ENCODE measurements around the gene ARL2BP. TPM values are rescaled to one million over a fixed set of nuclear protein-coding genes. Genes with fewer than 3 reads are reported as not detected.
"Not testable (repeated sequence)": the region's sequence is repeated elsewhere in the genome, so short reads cannot be mapped to it uniquely, and the experiment has no call there.

The ARL2BP gene
- total RNA-seq, 2 donors from 2014 or later = 54.7 to 64.0 TPM

DNA sequence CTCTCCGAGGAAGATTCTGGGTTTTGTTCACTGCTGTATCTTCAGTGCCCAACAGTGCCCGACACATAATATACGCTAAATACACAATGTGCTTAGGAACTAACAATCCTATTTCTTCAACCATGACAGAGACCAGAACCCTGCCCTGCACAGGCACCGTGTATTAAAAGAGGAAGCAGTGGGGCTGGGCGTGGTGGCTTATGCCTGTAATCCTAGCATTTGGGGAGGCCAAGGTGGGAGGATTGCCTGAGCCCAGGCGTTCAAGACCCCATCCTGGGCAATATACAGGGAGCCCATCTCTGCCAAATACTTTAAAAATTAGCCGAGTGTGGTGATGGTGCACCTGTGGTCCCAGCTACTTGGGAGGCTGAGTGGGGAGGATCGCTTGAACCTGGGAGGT lies 19.3 kb downstream of the ARL2BP start:
- ATAC-seq (ENCODE audit: insufficient number of reproducible peaks, low FRiP score, low read depth) = no peak
- H3K9me3 ChIP-seq = no peaks in the 10 kb centered on the region
- no peak overlapping the region for H3K4me3 ChIP-seq
- H3K36me3 ChIP-seq = no peaks in the 10 kb centered on the region
- H3K27ac ChIP-seq = no peak overlapping the region
- no peaks in the 10 kb centered on the region for H3K27me3 ChIP-seq (replicated peaks; ENCODE audit: insufficient read depth)
- TF ChIP-seq, protein P1, sequence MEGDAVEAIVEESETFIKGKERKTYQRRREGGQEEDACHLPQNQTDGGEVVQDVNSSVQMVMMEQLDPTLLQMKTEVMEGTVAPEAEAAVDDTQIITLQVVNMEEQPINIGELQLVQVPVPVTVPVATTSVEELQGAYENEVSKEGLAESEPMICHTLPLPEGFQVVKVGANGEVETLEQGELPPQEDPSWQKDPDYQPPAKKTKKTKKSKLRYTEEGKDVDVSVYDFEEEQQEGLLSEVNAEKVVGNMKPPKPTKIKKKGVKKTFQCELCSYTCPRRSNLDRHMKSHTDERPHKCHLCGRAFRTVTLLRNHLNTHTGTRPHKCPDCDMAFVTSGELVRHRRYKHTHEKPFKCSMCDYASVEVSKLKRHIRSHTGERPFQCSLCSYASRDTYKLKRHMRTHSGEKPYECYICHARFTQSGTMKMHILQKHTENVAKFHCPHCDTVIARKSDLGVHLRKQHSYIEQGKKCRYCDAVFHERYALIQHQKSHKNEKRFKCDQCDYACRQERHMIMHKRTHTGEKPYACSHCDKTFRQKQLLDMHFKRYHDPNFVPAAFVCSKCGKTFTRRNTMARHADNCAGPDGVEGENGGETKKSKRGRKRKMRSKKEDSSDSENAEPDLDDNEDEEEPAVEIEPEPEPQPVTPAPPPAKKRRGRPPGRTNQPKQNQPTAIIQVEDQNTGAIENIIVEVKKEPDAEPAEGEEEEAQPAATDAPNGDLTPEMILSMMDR (IDR thresholded peaks at IDR 0.05) = no peak
- peaks cover 0 to 9% of the 10 kb centered on the region in 2 donors for H3K4me1 ChIP-seq (ENCODE audit: control insufficient read depth in 1 of 2, low read depth in 2 of 2)
- no peak for DNase-seq (ENCODE audit: low spot score)

DNA sequence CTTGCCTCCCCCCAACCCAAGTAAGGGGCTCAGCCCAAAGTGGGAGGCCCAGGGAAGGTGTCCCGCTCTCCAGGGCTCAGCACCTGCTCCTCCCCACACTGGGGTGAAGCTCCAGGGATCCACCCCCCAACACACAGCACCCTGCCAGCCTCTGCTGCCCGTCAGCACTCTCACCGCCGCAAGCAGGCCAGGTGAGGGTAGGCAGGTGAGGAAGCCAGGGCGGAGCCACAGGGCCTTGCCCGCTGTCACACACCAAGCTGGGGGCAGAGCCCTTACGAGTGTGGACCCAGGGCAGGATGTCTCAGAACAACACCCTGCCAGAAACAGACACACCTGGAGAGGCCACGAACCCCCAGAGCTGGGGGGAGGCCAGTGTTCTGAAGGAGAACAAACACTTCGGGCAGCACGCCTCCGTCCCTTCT lies 19.9 kb downstream of the ARL2BP start:
- no peak overlapping the region for H3K4me3 ChIP-seq
- H3K36me3 ChIP-seq = no peaks in the 10 kb centered on the region
- ATAC-seq (ENCODE audit: insufficient number of reproducible peaks, low FRiP score, low read depth) (no peak), DNase-seq (ENCODE audit: low spot score) (no peak)
- H3K4me1 ChIP-seq (ENCODE audit: control insufficient read depth in 1 of 2, low read depth in 2 of 2) = peaks cover 0 to 9% of the 10 kb centered on the region in 2 donors
- H3K9me3 ChIP-seq = no peaks in the 10 kb centered on the region
- no peak overlapping the region for H3K27ac ChIP-seq
- no peaks in the 10 kb centered on the region for H3K27me3 ChIP-seq (replicated peaks; ENCODE audit: insufficient read depth)
- TF ChIP-seq, protein P1 (IDR thresholded peaks at IDR 0.05) = no peak

DNA sequence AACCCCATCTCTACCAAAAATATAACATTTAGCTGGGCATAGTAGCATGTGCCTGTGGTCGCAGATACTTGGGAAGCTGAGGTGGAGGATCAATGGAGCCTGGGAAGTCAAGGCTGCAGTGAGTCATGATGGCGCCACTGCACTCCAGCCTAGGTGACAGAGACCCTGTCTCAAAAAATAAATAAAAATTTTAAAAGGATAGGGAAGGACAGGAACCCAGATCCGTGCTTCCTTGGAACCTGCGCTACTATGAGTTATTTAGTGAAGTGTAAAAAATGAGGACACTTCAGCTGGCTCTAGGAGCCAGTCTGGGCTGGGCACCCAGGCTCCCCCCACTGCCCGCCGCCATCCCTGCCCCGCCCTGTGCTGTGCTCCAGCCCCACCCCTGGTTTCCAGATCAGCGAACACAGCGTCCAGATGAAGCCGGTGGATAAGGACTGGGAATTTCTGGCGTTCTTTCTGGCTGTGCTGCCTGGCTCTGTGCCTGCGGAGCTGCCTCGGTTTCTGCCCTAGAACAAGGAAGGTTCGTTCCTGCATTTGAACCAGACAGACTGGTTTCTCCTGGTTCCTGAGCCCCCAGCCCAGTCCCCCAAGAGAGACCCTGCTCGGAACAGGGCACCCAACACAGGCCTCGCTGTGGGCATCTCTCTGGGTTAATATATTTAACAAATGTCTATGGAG lies 20.9 kb downstream of the ARL2BP start:
- Histone ChIP-seq H3K9me3 (no peaks in the 10 kb centered on the region), H3K27me3 (replicated peaks; ENCODE audit: insufficient read depth) (no peaks in the 10 kb centered on the region), H3K27ac (no peak overlapping the region), H3K4me3 (no peak overlapping the region), H3K36me3 (no peaks in the 10 kb centered on the region), H3K4me1 (ENCODE audit: control insufficient read depth in 1 of 2, low read depth in 2 of 2) (peaks cover 0 to 9% of the 10 kb centered on the region in 2 donors)
- TF ChIP-seq, protein P1 (IDR thresholded peaks at IDR 0.05) = no peak
- ATAC-seq (ENCODE audit: insufficient number of reproducible peaks, low FRiP score, low read depth) = no peak
- no peak for DNase-seq (ENCODE audit: low spot score)

- Histone ChIP-seq H3K9me3 (no peaks in the 10 kb centered on the region), H3K27me3 (replicated peaks; ENCODE audit: insufficient read depth) (no peaks in the 10 kb centered on the region), H3K36me3 (no peaks in the 10 kb centered on the region), H3K4me3 (no peak overlapping the region), H3K4me1 (ENCODE audit: control insufficient read depth in 1 of 2, low read depth in 2 of 2) (peaks cover 0 to 9% of the 10 kb centered on the region in 2 donors), H3K27ac (no peak overlapping the region)
- no peak for DNase-seq (ENCODE audit: low spot score)
- no peak for ATAC-seq (ENCODE audit: insufficient number of reproducible peaks, low FRiP score, low read depth)
- TF ChIP-seq, protein P1 (IDR thresholded peaks at IDR 0.05) = no peak
Observed at GRCh38 chr16:57266531-57267260, 21.6 kb downstream of the ARL2BP start.

GRCh38 chr16:57267343-57267742 lies 22.3 kb downstream of the ARL2BP start:
- H3K9me3 ChIP-seq; ATAC-seq (ENCODE audit: insufficient number of reproducible peaks, low FRiP score, low read depth); H3K4me3 ChIP-seq; H3K4me1 ChIP-seq (ENCODE audit: control insufficient read depth in 1 of 2, low read depth in 2 of 2); H3K27ac ChIP-seq; H3K27me3 ChIP-seq (replicated peaks; ENCODE audit: insufficient read depth); DNase-seq (ENCODE audit: low spot score); H3K36me3 ChIP-seq: not testable (repeated sequence)
